Fibroblast of lung (primary cell): ENCODE data around the gene TAF10.

Experiments
- CTCF ChIP-seq, 2 donors: IDR thresholded peaks in 1 of 2; conservative IDR thresholded peaks in 1 of 2; 1 replicate in 1 of 2; 2 replicates in 1 of 2; pipeline ENCODE4 v1.5.1; 2011 to 2012; ENCODE audit warnings: low read length in 2 of 2, control low read depth in 1 of 2, inconsistent platforms in 1 of 2, low read depth in 1 of 2, mild to moderate bottlenecking in 1 of 2
- EZH2 ChIP-seq: IDR thresholded peaks from 2 replicates; pipeline ENCODE4 v1.5.1; 2012; ENCODE audit warnings: low read length, control low read depth, mild to moderate bottlenecking; ENCODE audit errors: missing control alignments

GRCh38 chr11:6650980-6651379, 39.0 kb upstream of the TAF10 start:
- TF ChIP-seq CTCF (conservative IDR thresholded peaks at IDR 0.05 in 1 of 2, IDR thresholded peaks at IDR 0.05 in 1 of 2; ENCODE audit: low read depth in 1 of 2, low read length in 2 of 2) (no peak), EZH2 (no peak)
